Embryonic facial prominence (tissue), 1 donor: Measurements from ENCODE around the gene MUC5AC.
"Not testable (repeated sequence)": the region's sequence is repeated elsewhere in the genome, so short reads cannot be mapped to it uniquely, and the experiment has no call there.

ENCODE experiments used
- DNase-seq: peaks from one replicate; pipeline ENCODE4 v3.0.0-alpha.2; 2016; ENCODE audit errors: extremely low spot score

The MUC5AC gene

GRCh38 chr11:1160231-1161101 is 2.7 kb downstream of the MUC5AC start:
- no peak for DNase-seq

DNA sequence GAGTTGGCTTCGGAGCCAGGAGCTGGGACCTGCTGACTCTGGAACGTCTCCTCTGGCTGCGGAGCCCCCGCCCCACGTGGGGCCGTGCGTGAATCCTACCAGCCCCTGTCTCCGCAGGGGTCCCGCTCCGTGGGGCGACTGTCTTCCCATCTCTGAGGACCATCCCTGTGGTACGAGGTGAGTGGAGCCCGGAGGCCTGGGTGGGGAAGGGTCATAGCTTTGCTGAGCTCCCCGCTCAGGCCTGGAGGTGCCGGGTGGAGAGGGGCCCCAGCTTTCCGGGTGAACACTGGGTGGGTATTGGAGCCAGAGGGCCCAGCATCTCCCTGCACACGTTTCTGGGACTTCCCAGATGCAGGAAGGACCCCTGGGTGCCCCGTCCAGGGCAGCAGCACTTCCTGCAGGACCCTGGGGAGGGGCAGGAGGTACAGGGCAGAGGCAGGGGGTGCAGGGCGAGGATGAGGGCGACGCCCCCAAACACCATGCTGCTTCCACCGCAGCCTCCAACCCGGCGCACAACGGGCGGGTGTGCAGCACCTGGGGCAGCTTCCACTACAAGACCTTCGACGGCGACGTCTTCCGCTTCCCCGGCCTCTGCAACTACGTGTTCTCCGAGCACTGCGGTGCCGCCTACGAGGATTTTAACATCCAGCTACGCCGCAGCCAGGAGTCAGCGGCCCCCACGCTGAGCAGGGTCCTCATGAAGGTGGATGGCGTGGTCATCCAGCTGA is 3.8 kb downstream of the MUC5AC start:
- DNase-seq, result no peak

DNA sequence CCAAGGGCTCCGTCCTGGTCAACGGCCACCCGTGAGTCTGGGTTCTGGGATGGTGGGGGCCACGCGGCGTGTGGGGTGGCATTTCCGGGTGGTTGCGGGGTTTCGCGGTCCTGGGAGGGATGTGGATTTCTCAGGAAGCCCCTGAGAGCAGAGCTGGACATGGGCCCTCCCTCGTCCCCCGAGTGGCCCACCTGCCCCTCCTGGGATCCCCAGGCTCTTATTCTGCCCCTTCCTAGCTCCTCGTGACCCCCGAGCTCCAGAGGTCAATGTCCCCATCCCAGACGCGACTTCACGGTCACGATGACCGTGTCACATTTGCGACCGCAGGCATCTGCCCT is 4.4 kb downstream of the MUC5AC start:
- DNase-seq, result no peak

- DNase-seq, result no peak
Observed at GRCh38 chr11:1162491-1163311, 4.9 kb downstream of the MUC5AC start.

DNA sequence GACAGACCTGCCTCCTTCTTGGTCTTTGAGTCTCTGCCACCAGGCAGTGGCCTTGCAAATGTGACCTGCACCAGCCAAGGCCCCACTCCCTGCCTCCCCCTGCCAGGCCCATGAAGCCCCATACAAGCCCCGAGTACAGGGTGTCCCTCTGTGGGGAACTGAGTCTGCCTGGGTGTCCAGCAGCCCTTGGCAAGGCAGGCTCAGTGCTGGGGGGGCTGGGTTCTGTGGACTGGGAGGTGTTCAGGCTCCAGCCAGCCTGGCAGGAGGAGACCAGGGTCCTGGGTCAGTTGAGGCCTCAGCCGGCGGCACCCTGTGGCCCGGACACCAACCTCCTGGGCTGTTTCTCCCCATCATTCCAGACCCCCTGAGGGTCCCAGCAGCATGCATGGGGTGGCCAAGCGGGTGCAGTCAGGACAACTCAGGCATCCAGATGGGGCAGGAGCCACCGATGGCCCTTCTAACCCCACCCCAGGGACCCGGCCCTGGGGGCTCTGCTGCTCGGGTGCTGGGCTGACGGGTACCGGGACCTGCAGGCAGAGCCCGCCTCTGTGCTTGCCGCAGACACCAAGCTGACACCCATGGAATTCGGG is 5.7 kb downstream of the MUC5AC start:
- no peak for DNase-seq

DNA sequence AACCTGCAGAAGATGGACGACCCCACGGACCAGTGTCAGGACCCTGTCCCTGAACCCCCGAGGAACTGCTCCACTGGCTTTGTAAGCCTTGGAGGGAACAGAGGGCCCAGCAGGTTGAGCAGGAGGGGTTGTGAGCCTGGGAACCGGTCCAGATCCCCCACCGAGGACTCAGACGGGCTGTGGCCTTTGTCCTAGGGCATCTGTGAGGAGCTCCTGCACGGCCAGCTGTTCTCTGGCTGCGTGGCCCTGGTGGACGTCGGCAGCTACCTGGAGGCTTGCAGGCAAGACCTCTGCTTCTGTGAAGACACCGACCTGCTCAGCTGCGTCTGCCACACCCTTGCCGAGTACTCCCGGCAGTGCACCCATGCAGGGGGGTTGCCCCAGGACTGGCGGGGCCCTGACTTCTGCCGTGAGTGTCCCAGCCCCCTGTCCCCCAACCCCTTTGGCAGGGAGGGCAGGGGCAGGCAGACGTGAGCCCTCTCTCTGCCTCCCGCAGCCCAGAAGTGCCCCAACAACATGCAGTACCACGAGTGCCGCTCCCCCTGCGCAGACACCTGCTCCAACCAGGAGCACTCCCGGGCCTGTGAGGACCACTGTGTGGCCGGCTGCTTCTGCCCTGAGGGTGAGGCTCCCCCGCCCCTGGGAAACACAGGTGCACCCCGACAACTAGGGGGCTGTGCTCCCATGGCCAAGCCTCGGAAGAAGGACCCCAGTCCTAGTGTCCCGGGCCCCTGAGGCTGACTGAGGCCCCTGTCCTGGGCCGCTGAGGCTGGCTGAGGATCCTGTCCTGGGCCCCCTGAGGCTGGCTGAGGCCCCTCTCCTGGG is 6.4 kb downstream of the MUC5AC start:
- DNase-seq, result no peak

- DNase-seq, result not testable (repeated sequence)
Observed at GRCh38 chr11:1164779-1165255, 7.1 kb downstream of the MUC5AC start.

GRCh38 chr11:1165256-1166041 is 7.7 kb downstream of the MUC5AC start:
- no peak for DNase-seq

DNA sequence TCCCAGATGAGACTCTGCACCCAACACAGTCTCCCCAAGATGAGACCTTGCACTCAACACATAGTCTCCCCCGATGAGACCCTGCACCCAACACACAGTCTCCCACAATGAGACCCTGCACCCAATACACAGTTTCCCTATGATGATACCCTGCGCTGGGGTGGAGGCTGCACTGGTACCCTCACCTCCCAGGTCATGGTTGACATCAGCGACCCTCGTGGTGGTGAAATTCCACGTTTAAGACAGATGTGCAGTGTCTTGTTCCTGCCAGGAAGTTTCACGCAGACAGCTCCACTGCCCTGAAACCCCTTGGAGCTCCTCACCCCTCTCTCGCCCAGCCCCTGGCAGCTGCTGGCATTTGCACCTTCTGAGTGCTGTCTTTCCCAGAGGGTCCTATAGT is 9.5 kb downstream of the MUC5AC start:
- no peak for DNase-seq

- DNase-seq, result no peak
Observed at GRCh38 chr11:1167751-1168231, 10.0 kb downstream of the MUC5AC start.

DNA sequence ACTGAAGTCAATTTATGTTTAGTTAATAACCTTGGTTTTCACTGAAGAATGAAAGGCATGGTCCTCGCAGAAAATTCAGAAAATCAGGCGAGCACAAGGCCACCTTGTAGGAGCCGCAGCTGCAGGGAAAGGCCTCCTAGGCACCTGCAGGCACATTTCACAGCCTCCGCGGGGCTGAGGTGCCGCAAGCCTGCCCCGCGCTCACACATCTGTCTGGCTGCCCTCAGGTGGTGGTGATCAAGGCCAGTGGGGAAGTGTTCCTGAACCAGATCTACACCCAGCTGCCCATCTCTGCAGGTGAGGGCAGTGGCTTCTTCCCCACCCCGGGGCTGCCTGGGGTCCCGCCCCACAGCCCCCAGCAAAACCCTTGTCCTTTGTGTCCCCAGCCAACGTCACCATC is 10.5 kb downstream of the MUC5AC start:
- no peak for DNase-seq

- no peak for DNase-seq
Observed at GRCh38 chr11:1168721-1169161, 11.0 kb downstream of the MUC5AC start.

DNA sequence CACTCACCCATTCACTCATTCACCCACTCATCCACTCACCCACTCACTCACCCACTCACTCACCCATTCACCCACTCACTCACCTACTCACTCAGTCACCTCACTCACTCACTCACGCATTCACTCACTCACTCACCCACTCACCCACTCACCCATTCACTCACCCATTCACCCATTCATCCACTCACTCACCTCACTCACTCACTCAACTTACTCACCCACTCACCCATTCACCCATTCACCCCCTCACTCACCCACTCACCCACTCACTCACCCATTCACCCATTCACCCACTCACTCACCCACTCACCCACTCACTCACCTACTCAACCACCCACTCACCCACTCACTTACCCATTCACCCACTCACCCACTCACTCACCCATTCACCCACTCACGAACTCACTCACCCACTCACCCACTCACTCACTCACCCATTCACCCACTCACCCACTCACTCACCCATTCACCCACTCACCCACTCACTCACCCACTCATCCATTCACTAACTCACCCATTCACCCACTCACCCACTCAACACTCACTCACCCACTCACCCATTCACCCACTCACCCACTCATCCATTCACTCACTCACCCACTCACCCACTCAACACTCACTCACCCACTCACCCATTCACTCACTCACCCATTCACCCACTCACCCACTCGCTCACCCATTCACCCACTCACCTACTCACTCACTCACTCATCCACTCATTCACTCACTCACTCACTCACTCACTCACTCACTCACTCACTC is 13.7 kb downstream of the MUC5AC start:
- no peak for DNase-seq

DNA sequence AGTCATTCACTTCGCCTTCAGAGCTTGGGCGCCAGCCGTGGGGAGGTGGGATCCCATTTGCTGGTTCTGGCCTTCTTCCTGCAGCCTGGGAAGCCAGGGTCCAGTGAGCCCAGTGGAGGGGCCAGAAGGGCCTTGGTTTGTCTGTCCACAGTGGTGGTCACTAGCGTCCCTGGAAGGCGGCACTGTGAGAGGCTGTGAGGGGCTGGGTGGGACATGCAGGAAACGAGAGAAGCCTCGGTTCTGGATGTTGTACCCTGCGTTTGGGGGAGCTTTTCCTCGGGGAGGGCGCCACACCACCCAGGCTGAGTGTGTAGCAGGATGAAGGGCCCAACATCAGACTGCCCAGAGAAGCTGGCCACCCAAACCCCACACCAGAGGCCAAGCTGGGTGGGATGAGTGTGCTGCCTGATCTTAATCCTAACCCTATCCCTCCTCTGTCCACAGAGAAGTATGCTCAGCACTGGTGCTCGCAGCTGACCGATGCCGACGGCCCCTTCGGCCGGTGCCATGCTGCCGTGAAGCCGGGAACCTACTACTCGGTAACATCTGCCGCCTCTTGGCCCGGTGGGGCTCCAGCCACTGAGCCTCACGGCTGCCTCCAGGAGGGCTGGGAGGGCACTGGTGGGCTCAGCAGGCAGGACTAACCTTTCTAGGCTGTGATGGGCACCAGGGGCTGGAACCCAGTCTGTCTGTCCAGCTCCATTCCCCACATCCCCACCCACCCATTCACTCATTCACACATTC is 14.4 kb downstream of the MUC5AC start:
- DNase-seq, result no peak

GRCh38 chr11:1172729-1173117 is 15.0 kb downstream of the MUC5AC start:
- DNase-seq, result no peak

DNA sequence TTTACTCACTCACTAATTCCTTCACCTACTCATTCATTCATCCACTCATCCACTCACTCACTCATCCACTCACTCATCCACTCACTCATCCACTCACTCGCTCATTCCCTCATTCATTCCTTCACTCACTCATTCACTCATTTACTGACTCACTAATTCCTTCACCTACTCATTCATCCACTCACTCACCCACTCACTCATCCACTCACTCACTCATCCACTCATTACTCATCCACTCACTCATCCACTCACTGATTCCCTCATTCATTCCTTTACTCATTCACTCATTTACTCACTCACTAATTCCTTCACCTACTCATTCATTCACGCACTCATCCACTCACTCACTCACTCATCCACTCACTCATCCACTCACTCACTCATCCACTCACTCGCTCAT is 15.6 kb downstream of the MUC5AC start:
- DNase-seq, result not testable (repeated sequence)

GRCh38 chr11:1174441-1175370 is 17.0 kb downstream of the MUC5AC start:
- DNase-seq, result no peak
